Measurements from ENCODE around the gene AKAP9.
"Not testable (repeated sequence)": the region's sequence is repeated elsewhere in the genome, so short reads cannot be mapped to it uniquely, and the experiment has no call there.

AKAP9 gene

DNA sequence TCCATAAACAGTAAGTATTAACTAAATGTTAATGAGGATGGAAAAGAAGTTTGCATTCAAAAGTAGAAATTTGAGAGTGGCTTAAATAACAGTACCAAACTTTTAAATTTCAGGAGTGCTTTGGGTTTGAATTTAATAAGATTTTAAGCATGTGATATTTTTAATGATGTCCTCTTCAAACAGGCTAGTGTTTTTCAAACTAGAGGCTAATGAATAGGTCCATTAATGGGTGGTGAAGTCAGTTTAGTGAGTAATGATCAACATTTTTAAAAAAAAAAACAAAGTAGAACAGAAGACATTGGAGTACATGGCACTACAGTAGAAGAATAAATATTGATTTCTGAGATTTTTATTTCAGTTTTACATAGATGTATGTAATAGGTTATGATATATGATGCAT, 72.9 kb downstream of the AKAP9 start:
- DNase-seq = no peak

DNA sequence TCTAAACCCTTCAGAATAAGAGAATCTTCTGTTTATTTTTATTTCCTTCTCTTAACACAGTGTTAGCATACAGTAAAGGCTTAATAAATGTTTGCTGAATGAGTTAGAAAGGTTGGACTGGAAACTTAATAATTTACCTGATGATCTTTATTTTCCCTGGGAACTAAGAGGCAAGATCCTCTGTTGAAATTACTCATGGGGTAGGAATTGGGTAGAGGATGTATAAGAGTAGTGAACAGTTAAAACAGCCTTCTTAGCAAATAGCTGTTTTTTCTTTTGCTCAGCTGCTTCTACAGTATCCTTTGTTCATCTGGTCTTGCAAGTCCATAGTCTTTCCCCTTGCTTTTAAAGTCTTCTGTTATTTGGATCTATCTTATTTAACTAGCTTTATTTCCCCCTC, 80.0 kb downstream of the AKAP9 start:
- no peak for DNase-seq

DNA sequence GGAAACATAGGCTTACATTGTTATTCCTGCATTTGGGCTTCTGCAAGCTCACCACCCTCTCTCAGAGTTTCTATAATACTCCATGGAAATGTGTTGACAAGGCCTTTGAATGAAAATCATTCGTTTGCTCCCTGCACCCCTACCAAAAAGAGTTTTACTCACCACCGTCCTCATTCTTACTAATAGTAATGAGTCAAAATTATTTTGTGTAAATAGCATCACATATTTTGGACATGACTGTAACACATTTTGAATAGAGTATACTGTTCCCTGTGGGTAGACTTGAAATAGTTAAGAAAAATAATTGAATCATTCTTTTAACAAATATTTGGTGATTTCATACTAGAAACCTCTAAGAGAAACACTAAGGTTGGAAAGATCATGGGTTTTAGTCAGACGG, 84.6 kb downstream of the AKAP9 start:
- DNase-seq = no peak

DNA sequence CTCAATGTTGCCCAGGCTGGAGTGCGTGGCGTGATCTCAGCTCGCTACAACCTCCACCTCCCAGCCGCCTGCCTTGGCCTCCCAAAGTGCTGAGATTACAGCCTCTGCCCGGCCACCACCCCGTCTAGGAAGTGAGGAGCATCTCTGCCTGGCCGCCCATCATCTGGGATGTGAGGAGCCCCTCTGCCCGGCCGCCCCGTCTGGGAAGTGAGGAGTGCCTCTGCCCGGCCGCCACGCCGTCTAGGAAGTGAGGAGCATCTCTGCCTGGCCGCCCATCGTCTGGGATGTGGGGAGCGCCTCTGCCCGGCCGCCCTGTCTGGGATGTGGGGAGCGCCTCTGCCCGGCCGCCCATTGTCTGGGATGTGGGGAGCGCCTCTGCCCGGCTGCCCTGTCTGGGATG, 86.0 kb downstream of the AKAP9 start:
- not testable (repeated sequence) for DNase-seq

DNA sequence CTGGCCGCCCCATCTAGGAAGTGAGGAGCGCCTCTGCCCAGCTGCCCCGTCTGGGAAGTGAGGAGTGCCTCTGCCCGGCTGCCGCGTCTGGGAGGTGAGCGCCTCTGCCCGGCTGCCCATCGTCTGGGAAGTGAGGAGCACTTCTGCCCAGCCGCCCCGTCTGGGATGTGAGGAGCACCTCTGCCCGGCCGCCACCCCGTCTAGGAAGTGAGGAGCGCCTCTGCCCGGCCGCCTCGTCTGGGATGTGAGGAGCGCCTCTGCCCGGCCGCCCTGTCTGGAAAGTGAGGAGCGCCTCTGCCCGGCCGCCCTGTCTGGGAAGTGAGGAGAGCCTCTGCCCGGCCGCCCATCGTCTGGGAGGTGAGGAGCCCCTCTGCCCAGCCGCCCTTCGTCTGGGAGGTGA, 86.5 kb downstream of the AKAP9 start:
- not testable (repeated sequence) for DNase-seq

DNA sequence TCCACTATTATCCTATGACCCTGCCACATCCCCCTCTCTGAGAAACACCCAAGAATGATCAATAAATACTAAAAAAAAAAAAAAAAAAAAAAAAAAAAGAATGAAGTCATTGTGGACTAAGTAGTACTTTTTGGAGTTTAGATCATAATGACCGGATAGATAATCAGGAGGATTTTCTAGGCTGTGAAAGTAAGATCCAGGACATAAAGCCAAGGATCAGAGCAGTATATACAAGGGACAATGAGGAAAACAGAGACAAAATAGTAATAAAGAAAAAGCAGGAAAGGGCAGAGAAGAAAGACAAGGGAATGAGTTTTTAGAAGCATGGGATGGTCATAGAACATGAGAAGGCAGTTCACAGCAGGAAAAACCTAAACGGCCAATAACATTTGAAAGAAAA, 87.6 kb downstream of the AKAP9 start:
- DNase-seq = no peak

DNA sequence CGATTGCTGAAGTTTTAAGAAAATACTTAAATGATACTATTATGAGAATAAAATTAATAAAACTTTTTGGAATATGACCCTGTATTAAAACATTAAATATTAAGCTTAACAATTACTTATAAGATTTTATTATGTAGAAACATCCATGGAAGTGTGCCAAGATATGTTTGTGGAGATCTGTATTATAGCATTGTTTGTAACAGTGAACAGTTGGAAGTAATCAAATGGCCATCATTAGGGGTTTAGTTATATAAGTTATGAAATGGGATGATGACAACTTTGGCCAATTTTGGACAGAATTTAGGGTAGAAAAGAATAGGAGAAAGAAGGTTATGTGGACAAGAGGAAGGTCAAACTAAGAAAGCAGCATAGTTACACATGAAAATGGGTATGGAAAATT, 88.0 kb downstream of the AKAP9 start:
- no peak for DNase-seq

DNA sequence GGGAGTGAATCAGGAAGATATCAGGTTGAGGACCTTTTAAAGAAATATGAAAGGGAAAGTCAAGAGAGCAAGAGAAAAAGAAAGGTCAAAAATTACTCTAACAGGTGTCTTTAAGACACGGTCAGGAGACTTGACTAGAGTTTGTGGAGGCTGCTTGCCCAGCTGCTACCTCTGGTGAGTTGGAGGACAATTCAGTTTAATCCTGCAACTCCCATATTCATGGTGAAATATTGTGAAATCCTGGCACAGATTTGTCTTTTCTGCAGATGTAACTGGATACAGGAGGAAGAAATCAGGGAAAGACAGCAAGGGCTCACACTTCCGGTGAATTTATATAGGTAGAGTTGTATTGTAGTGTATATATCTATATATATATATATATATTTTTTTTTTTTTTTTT, 93.5 kb downstream of the AKAP9 start:
- no peak for DNase-seq

DNA sequence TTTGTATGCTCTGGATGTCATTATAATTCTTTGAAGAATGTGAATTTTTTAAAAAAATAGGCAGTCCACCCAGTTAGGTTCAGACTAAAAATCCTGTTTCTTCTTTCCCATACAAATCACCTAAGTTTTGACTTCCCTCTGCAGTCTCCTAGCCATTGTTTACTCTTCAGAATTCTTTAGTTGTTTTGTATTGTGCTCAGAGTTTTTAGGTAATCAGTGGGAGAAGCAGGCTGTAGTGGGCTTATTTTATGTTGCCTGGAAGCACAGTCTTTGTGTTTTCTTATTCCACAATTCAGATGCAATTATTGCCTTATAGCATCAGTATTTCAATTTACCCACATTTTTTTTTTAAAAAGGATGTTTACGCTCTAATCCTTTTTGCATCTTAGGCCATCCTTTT, 94.9 kb downstream of the AKAP9 start:
- no peak for DNase-seq

DNA sequence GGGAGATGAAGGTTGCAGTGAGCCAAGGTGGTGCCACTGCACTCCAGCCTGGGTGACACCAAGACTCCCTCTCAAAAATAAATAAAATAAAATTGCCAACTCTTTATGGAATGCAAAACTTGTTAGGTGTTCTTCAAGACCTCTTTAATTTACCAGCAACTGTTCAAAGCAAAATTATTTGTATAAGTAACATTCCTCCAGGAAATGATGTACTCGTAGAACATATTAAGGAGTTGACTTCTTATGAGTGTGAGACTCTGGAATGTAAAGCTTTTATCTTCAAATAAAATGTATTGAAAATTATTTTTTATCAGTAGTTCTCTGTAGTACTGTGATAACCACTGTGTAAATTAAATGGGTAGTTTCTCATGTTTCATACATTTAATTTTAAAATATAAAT, 99.2 kb downstream of the AKAP9 start:
- no peak for DNase-seq

DNA sequence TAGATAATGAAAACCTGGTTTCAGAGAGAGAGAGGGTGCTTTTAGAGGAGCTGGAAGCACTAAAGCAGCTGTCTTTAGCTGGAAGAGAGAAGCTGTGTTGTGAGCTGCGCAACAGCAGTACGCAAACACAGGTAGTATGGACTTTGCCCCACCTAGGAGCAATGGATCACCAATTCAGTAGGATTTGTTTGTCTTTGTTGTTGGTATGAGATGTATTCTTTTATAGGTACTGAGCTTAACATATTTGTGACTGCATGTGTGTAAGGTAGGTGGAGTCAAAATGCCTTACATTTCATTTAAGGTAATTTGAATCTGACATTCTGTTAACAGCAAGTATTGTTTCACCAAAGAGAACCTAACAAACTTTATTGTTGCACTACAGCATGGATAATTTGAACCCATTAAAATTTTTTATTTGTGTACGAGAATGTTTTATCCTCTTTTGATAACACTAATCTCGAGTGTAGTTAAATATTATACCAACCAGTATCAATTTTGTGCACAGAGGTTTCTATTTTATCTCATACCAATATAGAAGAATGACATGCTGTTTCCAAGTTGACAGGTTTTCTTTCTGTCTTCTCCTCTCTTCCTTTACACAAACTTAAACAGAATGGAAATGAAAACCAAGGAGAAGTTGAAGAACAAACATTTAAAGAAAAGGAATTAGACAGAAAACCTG, 101.5 kb downstream of the AKAP9 start:
- DNase-seq = no peak

DNA sequence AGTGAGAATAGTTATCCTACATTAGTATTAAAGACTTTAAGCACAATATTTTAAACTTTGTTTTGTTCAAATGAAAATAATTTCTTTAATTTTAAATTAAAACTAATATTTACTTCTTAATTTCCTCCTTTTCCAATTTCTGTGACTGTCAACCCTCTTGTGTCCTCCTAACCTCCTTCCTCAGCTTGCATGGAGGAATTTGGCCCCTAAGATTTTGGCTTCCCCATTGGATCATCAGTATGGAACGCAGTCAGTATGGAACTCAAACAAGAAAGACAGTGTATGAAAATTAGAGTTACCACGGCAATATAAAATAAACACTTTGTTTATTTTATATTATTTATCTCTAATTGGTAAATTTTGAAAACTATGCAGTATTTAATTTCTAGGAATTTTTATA, 102.4 kb downstream of the AKAP9 start:
- no peak for DNase-seq

DNA sequence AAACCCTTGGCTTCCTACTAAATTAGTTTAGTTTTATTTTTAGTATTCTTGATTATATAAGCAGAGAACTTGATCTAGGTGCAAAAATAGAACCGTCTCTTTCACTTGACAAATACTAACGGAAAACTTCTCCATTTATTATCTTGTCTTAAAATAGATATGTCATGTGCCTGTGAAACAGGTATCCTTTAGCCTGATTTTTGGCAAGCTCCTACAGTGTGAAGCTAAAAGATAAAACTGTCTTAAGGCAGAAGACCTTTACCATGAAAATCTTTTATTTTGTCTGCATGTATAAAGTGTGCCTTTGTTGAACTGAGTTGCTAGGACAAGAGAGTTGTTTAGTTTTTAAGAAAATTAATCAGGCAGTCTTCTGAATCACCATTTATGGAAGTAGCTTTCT, 103.0 kb downstream of the AKAP9 start:
- DNase-seq = no peak

DNA sequence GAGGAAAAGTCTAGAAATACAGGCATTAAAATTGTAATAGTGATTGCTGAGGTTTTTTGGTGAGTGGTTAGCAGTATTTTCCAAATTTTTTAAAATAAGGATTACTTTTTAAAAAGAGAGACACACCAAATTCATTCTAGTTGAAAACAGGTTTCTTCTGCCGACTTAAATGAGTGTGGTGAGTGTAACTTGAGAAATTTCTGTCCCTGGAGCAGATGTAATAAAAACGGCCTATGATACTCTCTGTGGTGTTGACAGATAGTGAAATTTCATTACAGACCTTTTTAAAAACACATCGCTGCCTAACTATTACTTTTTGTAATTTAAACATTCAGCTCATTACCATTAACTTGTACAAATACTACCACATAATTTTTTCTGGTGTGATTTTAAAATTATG, 103.5 kb downstream of the AKAP9 start:
- DNase-seq = no peak

DNA sequence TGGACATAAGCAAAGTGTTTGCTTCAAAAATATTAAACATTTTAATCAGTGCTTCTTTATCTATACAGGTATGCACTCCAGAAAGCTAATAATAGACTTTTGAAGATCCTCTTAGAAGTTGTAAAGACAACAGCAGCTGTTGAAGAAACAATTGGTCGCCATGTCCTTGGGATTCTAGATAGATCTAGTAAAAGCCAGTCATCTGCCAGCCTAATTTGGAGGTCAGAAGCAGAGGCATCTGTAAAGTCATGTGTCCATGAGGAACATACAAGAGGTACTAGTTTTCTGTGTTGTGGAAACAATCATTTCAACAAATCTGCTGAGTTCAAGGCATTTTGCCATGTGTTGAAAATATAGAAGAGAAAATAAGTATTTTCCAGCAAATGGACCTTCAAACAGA, 104.3 kb downstream of the AKAP9 start:
- DNase-seq = no peak

DNA sequence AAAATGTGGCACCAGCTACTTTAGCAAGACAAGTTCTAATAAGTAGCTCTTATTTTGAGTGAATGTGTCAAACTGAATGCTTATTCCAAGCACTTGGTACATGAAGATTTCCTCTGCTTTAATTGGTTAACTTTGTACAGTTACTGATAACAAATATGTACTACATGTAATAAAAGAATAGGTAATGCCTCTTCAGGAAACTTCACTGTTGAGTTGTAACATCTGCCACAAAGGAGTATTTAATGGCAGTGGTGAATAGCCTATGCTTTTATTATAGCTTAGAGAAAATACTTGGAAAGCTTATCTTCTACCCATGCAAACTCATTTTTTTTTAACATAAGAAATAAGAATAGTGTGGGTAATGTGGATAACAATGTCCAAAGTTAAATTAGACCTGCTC, 111.0 kb downstream of the AKAP9 start:
- no peak for DNase-seq

DNA sequence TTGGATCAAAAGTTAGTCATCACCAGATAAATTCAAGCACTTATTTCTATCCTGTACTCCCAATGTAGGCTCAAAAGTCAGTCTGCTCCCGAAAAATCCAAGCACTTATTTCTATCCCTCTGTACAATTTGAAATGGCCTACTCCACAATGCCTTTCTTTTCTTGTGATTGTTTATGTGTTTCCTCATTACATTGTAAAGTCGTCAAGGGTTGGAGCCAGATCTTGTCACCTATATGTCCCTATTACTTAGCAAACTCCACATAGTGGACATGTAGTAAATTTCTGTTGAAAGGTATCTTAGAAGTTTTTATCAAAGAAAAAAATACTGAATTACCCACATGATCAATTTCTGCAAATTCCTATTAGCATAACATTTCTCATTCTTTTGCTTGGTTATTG, 111.5 kb downstream of the AKAP9 start:
- DNase-seq = no peak

DNA sequence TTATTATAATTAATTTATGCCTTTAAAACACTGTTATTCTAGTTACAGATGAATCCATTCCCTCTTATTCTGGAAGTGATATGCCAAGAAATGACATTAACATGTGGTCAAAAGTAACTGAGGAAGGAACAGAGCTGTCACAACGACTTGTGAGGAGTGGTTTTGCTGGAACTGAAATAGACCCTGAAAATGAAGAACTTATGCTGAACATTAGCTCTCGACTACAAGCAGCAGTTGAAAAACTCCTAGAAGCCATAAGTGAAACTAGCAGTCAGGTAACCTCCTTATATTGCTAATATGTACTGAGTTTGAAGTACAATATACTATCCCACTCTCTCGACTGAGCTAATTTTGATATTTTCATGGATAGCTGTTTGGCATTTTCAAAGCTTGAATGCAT, 112.0 kb downstream of the AKAP9 start:
- DNase-seq = no peak

DNA sequence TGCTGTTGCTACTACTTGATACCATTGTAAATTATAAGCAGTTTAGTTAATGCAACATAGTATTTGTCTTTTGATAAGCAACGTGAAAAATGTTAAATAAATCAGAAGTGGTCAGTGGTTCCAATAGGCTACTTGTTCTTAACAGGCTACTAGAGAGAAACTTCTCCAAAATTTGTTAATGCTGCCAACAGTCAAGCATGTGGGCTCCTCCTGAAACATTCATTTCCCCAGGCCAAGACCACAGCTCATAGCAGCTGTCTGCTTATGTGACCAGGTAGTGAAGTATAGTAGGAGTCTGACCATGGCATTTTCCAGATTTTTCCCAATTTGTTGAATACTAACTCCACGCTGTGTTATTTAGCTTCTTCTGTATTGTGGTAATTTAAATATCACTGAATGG, 112.7 kb downstream of the AKAP9 start:
- DNase-seq = no peak

DNA sequence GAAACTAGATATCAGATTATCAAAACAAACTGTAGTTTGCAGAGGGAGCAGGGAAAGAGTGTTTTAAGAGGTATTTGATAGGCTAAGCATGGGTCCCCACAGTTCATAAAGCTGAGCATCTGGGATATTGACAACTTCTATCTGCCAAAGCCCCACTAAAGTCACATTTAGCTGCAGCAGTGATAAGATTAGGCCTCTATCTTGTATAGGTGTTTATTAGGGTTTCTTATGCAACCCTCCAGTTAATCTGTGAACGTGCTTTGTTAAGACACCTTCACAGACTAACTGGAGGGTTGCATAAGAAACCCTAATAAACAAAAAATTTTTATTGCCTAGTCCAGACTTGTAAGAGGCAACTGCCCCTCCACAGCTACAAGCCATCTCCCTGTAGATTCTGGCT, 115.6 kb downstream of the AKAP9 start:
- no peak for DNase-seq

DNA sequence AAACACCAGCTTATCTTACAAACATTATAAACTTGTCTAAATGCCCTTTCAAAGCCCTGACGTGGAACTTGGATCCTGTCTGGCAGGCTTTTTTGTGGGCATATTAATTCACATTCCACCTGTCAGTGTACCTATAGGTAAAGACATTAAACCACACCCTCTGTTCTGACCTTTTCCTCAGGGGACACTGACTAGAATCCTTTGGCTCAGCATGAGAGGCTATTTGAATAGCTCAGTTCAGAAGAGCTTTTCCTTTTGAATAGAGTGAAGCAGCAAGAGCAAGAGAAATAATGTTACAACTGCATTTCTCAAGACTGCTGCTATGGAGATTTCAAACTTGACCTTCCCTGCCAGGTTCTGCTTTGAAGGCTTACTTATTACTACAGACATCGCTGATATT, 116.7 kb downstream of the AKAP9 start:
- no peak for DNase-seq

DNA sequence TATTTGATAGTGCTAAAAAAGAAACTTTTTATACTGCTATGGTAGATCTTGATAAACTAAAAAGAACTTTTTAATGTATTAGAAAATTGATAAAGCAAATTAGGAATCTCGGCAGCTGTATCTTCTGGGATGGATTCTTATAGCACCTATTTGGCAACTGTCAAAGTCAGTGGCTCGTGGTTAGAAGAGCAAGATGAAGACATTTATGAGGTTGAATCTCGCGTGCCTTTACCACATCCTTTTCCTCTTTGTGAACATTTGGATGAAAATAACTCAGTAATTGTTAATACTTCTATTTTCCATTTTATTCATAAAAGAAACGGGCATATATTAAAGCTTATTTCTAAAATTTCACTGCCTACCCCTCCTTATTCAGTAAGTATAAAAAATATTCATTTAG, 117.4 kb downstream of the AKAP9 start:
- no peak for DNase-seq

DNA sequence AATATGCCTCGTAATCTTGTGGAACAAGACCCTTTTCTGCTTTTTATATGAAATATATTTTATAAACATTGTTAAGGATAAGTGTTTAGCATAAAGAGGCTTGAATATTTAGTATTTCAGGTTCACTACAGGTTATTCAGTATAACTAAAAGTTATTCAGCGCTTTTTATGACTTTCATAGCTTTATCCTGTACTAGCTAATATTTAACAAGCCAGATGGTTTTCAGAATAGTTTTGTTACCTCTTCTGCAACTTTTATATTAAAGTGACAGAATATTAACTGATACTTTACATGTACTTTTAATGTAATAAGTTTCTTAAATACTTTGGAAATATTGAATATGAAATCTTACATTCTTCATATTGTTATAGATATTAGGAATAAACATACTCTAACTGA, 118.2 kb downstream of the AKAP9 start:
- DNase-seq = no peak

DNA sequence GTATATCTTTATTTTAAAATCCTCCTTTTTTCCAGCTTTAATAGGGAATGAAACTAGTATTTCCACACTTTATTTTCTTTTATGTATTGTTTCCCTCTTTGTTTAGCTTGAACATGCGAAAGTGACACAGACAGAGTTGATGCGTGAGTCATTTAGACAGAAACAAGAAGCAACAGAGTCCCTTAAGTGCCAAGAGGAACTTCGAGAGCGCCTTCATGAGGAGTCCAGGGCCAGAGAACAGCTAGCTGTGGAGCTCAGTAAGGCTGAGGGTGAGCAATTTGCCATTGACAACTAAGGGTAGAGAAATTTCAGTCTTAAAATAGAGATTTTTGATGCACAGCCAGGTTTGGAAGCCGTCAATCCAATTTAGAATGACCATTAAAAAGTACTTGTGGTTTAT, 120.5 kb downstream of the AKAP9 start:
- DNase-seq = no peak

DNA sequence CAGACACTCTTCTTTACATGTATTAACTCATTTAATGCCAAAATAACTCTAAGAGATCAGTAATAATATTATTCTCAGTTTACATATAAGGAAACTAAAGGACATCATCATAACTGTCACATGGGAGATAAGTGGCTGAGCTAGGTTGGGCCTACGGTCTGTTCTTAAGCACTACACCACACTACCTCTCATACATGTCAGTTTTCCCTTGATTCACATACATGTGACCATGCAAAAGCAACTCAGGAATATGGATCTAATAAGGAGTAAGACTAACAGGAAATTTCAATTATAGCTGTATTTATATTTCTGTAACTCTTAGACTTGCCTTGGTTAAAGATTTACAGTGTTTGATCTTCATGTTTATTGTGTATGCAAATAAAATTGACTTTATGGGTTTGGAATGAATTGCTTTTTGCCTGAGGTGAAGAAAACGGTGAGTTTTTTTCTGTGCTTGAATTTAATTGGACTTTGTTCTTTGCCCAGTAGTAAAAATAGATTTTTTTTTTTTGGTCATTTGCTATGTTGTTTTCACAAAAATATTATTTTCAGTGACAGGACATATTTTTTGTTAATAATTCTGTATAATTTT, 123.9 kb downstream of the AKAP9 start:
- no peak for DNase-seq
